H1 (cell line): ENCODE data around the gene FAM53B. TPM values are rescaled to one million over a fixed set of nuclear protein-coding genes. Genes with fewer than 3 reads are reported as not detected.

Experiments
- CTCF ChIA-PET: fragments of 300-600 bp; sonication (Branson Sonifier 250); formaldehyde crosslinking; loops from one replicate; lab custom pipeline; 2021; ENCODE audit not compliant: partially characterized antibody; lab: Charles Lee
- POLR2A ChIA-PET: fragments of 300-600 bp; sonication (Branson Sonifier 250); formaldehyde crosslinking; loops from one replicate; lab custom pipeline; 2021; ENCODE audit warnings: inconsistent platforms; ENCODE audit not compliant: partially characterized antibody; lab: Charles Lee
- DNase-seq, 2 experiments: peaks; one replicate each; pipeline versions ENCODE4 v3.0.0 to v3.0.0-alpha.2; 2010 to 2022; ENCODE audit warnings: low spot score in 2 of 2, low read depth in 1 of 2, mixed read lengths in 1 of 2
- FAIRE-seq: peaks from 2 replicates; lab custom pipeline; 2011; peaks lifted over from hg19 to GRCh38; lab: Jason Lieb, UNC
- H2AFZ ChIP-seq: 2 replicates; pipeline ENCODE4 v1.8.1; 2012; ENCODE audit warnings: low read length, inconsistent platforms
- H2AK5ac ChIP-seq: 2 replicates; pipeline ENCODE4 v1.6.1; 2013; ENCODE audit warnings: low read depth, low read length
- H2BK120ac ChIP-seq: replicated peaks from 2 replicates; pipeline ENCODE3; 2013; ENCODE audit warnings: low read depth, low read length, inconsistent platforms
- H2BK12ac ChIP-seq: 2 replicates; pipeline ENCODE4 v1.6.1; 2013; ENCODE audit warnings: low read depth, low read length
- H2BK15ac ChIP-seq: 2 replicates; pipeline ENCODE4 v1.6.1; 2013; ENCODE audit warnings: low read length
- H2BK20ac ChIP-seq: 2 replicates; pipeline ENCODE4 v1.6.1; 2013; ENCODE audit warnings: low read length
- H2BK5ac ChIP-seq: 2 replicates; pipeline ENCODE4 v1.6.1; 2013; ENCODE audit warnings: low read depth, low read length
- H3K14ac ChIP-seq: 2 replicates; pipeline ENCODE4 v1.6.1; 2013; ENCODE audit warnings: inconsistent platforms; ENCODE audit not compliant: insufficient read length
- H3K18ac ChIP-seq: 2 replicates; pipeline ENCODE4 v1.6.1; 2013; ENCODE audit warnings: low read length; ENCODE audit errors: extremely low read depth
- H3K23ac ChIP-seq: 2 replicates; pipeline ENCODE4 v1.6.1; 2013; ENCODE audit warnings: inconsistent platforms; ENCODE audit not compliant: insufficient read length
- H3K23me2 ChIP-seq: 2 replicates; pipeline ENCODE4 v1.6.1; 2013; ENCODE audit warnings: low read depth, low read length
- H3K27ac ChIP-seq: 2 replicates; pipeline ENCODE4 v1.6.1; 2011; ENCODE audit warnings: low read depth, low read length, inconsistent platforms
- H3K27me3 ChIP-seq, 4 experiments: replicated peaks in 1 of 4; 1 replicate in 1 of 4; 2 replicates in 3 of 4; pipeline versions ENCODE4 v1.6.1 to v1.8.1; 2011 to 2013; ENCODE audit warnings: low read length in 3 of 4, mild to moderate bottlenecking in 3 of 4, inconsistent platforms in 2 of 4, mixed read lengths in 2 of 4, moderate library complexity in 1 of 4; ENCODE audit not compliant: control insufficient read depth in 3 of 4, insufficient read depth in 3 of 4; ENCODE audit errors: extremely low read depth in 1 of 4
- H3K36me3 ChIP-seq, 4 experiments: 2 replicates each; pipeline versions ENCODE4 v1.6.1 to v1.8.1; 2011 to 2013; ENCODE audit warnings: mild to moderate bottlenecking in 4 of 4, low read length in 3 of 4, moderate library complexity in 2 of 4, control low read depth in 1 of 4, inconsistent platforms in 1 of 4; ENCODE audit not compliant: insufficient read depth in 4 of 4, control insufficient read depth in 2 of 4
- H3K4ac ChIP-seq: replicated peaks from 2 replicates; pipeline ENCODE3; 2013; ENCODE audit warnings: low read length, low read depth, mixed read lengths, inconsistent platforms; ENCODE audit not compliant: insufficient read length
- H3K4me1 ChIP-seq, 4 experiments: replicated peaks in 1 of 4; 1 replicate in 1 of 4; 2 replicates in 3 of 4; pipeline versions ENCODE4 v1.6.1 to v1.8.1; 2011 to 2013; ENCODE audit warnings: low read length in 3 of 4, inconsistent platforms in 2 of 4, mixed read lengths in 1 of 4; ENCODE audit not compliant: insufficient read depth in 4 of 4, control insufficient read depth in 3 of 4
- H3K4me2 ChIP-seq, 2 experiments: 2 replicates each; pipeline versions ENCODE4 v1.6.1 to v1.8.1; 2011 to 2013; ENCODE audit warnings: low read depth in 2 of 2, low read length in 2 of 2, control low read depth in 1 of 2, inconsistent platforms in 1 of 2, mild to moderate bottlenecking in 1 of 2; ENCODE audit not compliant: insufficient read depth in 1 of 2
- H3K4me3 ChIP-seq, 4 experiments: fragments of 200-600, 300-600 bp in 1 of 4; sonication (generic), shearing (Covaris generic), sonication (Bioruptor Twin) in 1 of 4; 2 replicates each; pipeline versions ENCODE4 v1.5.1 to v1.8.1; 2011 to 2016; ENCODE audit warnings: low read length in 4 of 4, low read depth in 3 of 4, control low read depth in 2 of 4, inconsistent platforms in 2 of 4, mild to moderate bottlenecking in 2 of 4, mixed read lengths in 1 of 4, moderate library complexity in 1 of 4; ENCODE audit not compliant: insufficient read depth in 2 of 4; ENCODE audit errors: extremely low read depth in 1 of 4
- H3K56ac ChIP-seq: replicated peaks from 2 replicates; pipeline ENCODE3; 2013; ENCODE audit warnings: low read depth, mild to moderate bottlenecking, mixed read lengths, low read length, inconsistent platforms; ENCODE audit not compliant: insufficient read length
- H3K79me1 ChIP-seq: 2 replicates; pipeline ENCODE4 v1.6.1; 2013; ENCODE audit warnings: low read depth, low read length, control low read depth
- H3K79me2 ChIP-seq, 2 experiments: 2 replicates each; pipeline versions ENCODE4 v1.6.1 to v1.8.1; 2012 to 2013; ENCODE audit warnings: low read length in 2 of 2, mild to moderate bottlenecking in 2 of 2, inconsistent platforms in 1 of 2; ENCODE audit not compliant: insufficient read depth in 2 of 2, control insufficient read depth in 1 of 2
- H3K9ac ChIP-seq, 4 experiments: replicated peaks in 1 of 4; 1 replicate in 1 of 4; 2 replicates in 3 of 4; pipeline versions ENCODE4 v1.6.1 to v1.8.1; 2011 to 2013; ENCODE audit warnings: low read depth in 3 of 4, low read length in 3 of 4, control low read depth in 2 of 4, mild to moderate bottlenecking in 2 of 4, moderate library complexity in 2 of 4, inconsistent platforms in 1 of 4; ENCODE audit errors: extremely low read depth in 1 of 4
- H3K9me3 ChIP-seq, 2 experiments: 2 replicates each; pipeline versions ENCODE4 v1.6.1 to v1.8.1; 2012 to 2013; ENCODE audit warnings: mild to moderate bottlenecking in 2 of 2, moderate library complexity in 2 of 2, control low read depth in 1 of 2, inconsistent platforms in 1 of 2, low read depth in 1 of 2, low read length in 1 of 2, mixed read lengths in 1 of 2; ENCODE audit not compliant: insufficient read depth in 2 of 2
- H4K20me1 ChIP-seq, 2 experiments: replicated peaks in 1 of 2; 2 replicates each; pipeline versions ENCODE3 to v1.8.1; 2011 to 2013; ENCODE audit warnings: inconsistent platforms in 2 of 2, low read length in 2 of 2, mild to moderate bottlenecking in 1 of 2; ENCODE audit not compliant: insufficient read depth in 2 of 2, control insufficient read depth in 1 of 2
- H4K5ac ChIP-seq: 2 replicates; pipeline ENCODE4 v1.6.1; 2013; ENCODE audit warnings: low read length, low read depth, mixed read lengths, inconsistent platforms; ENCODE audit not compliant: insufficient read length
- H4K8ac ChIP-seq: 2 replicates; pipeline ENCODE4 v1.8.0; 2013; ENCODE audit warnings: mild to moderate bottlenecking, moderate library complexity, low read length, inconsistent platforms; ENCODE audit not compliant: insufficient read depth; ENCODE audit errors: extremely low read depth
- H4K91ac ChIP-seq: replicated peaks from 2 replicates; pipeline ENCODE3; 2013; ENCODE audit warnings: low read length, mixed read lengths, inconsistent platforms; ENCODE audit not compliant: insufficient read length
- CBX5 ChIP-seq: fragments of 300-800, 300-1000 bp; sonication (generic); IDR thresholded peaks from 2 replicates; pipeline ENCODE4 v1.7.1; 2016; ENCODE audit warnings: antibody characterized with exemption, low read length, low read depth
- WGBS, 2 experiments: shearing (Covaris generic) in 1 of 2; methylation state at CpG; one replicate each; pipeline versions ENCODE4 v1.1.6 to v1.1.7; 2013 to 2015; ENCODE audit warnings: low lambda C conversion rate in 2 of 2, mixed read lengths in 2 of 2, inconsistent platforms in 1 of 2, low coverage in 1 of 2, missing lambda C conversion rate in 1 of 2; ENCODE audit not compliant: insufficient replicate concordance in 2 of 2, insufficient coverage in 1 of 2, insufficient read length in 1 of 2; ENCODE audit errors: extremely low coverage in 1 of 2, missing lambda C conversion rate in 1 of 2; 5-methylcytosine and 5-hydroxymethylcytosine counted together
- polyA plus RNA-seq, 7 experiments: library from polyadenylated mRNA; depleted of rRNA in 3 of 7; stranded (reverse) in 5 of 7; unstranded in 2 of 7; fragments of >200 nt in 5 of 7; fragments of 200-250 nt in 2 of 7; gene quantifications; 1 replicate in 5 of 7; 2 replicates in 1 of 7; 4 replicates in 1 of 7; pipeline versions ENCODE4 v1.2.1 to v1.2.3, GENCODE V29; 2011 to 2013; ENCODE audit warnings: missing spikeins in 2 of 7, mixed read lengths in 2 of 7
- total RNA-seq: library from RNA; stranded (reverse); fragmentation: NEBNext Ultra II Directional; extraction: Animal tissue kit (Norgen Biotek cat#: 25700); gene quantifications from 2 replicates; pipeline ENCODE4 v1.2.1, GENCODE V29; 2021

FAM53B gene
- total and polyA plus RNA-seq, 2 of the 8 experiments (the other 6 are each of a cell fraction or from before 2014, with no cell fraction given) = 5.3 to 14.4 TPM

GRCh38 chr10:124738441-124738840, 5.7 kb downstream of the FAM53B start:
- Histone ChIP-seq H2BK20ac (no peak overlapping the region), H4K8ac (no peak overlapping the region), H2BK15ac (no peak overlapping the region), H3K23ac (no peak overlapping the region), H3K9ac (no peak overlapping the region), H2AK5ac (no peak overlapping the region), H3K14ac (no peak overlapping the region), H3K56ac (no peak overlapping the region), H3K4me1 (peaks cover 28 to 47% (median 30%) of the 10 kb centered on the region in 4 experiments), H2BK120ac (no peak overlapping the region), H2AFZ (no peak overlapping the region), H3K23me2 (peaks cover 11% of the 10 kb centered on the region; the same call in 1 of the 2 replicates), H3K4me3 (no peak overlapping the region), H3K79me2 (peaks cover 0 to 14% of the 10 kb centered on the region in 2 experiments; a peak in 2 of 4 replicates), H4K20me1 (peaks cover 12 to 30% of the 10 kb centered on the region in 2 experiments), H3K79me1 (peaks cover 17% of the 10 kb centered on the region)
- ChIA-PET POLR2A (interaction anchor here (1.1 kb wide), 1 partner anchor 290 kb away, joined by 3 read pairs; no protein-coding TSS in a partner anchor), CTCF (interaction anchor here (1.4 to 5.3 kb wide), 7 partner anchors 9 to 135 kb away, joined by 4 to 86 read pairs (median 16); no protein-coding TSS in a partner anchor)
- DNase-seq (peak in 1 of 2 experiments; percentile 22), FAIRE-seq (no peak)
- WGBS, 2 experiments = 81% methylated on average over 6 of the region's 6 CpGs; no CpG with 5 or more reads in 1 of the 2 experiments
- no peak for TF ChIP-seq CBX5
- TF ChIP-seq, all 59 proteins: peak for 0
- Histone ChIP-seq H2BK12ac (no peak overlapping the region), H2BK5ac (no peak overlapping the region), H3K4me2 (no peak overlapping the region), H4K5ac (no peak overlapping the region), H3K27me3 (peaks cover 1 to 18% (median 12%) of the 10 kb centered on the region in 4 experiments; a peak in 6 of 7 replicates), H3K27ac (no peak overlapping the region), H3K36me3 (no peaks in the 10 kb centered on the region), H4K91ac (no peak overlapping the region), H3K4ac (no peak overlapping the region), H3K9me3 (no peaks in the 10 kb centered on the region), H3K18ac (no peak overlapping the region)
